Neural cell (in vitro differentiated cells): ENCODE results near the gene GOT1. TPM values are rescaled to one million over a fixed set of nuclear protein-coding genes. Genes with fewer than 3 reads are reported as not detected.

Source experiments
- H2AFZ ChIP-seq: fragments of 200-600, 300-800 bp; sonication (generic), shearing (Covaris generic); 2 replicates; pipeline ENCODE4 v1.6.0; 2014; ENCODE audit warnings: low read depth, mild to moderate bottlenecking, antibody characterized with exemption, low read length, moderate library complexity
- H3F3A ChIP-seq: fragments of 200-600 bp; shearing (Covaris generic); 2 replicates; pipeline ENCODE4 v1.6.1; 2016; ENCODE audit warnings: mild to moderate bottlenecking, moderate library complexity, mixed read lengths, antibody characterized with exemption, low read length; ENCODE audit not compliant: insufficient read depth, poor library complexity, severe bottlenecking
- H3K27ac ChIP-seq: fragments of 200-600, 300-800 bp; sonication (generic), shearing (Covaris generic); 2 replicates; pipeline ENCODE4 v1.5.1; 2014; ENCODE audit warnings: mild to moderate bottlenecking, low read length, moderate library complexity
- H3K27me3 ChIP-seq: fragments of 300-800, 200-600 bp; sonication (generic), shearing (Covaris generic); 2 replicates; pipeline ENCODE4 v1.6.0; 2014; ENCODE audit warnings: mild to moderate bottlenecking, low read depth, low read length, moderate library complexity; ENCODE audit not compliant: insufficient read depth
- H3K36me3 ChIP-seq: fragments of 300-800, 200-600 bp; sonication (generic), shearing (Covaris generic); 2 replicates; pipeline ENCODE4 v1.5.1; 2014; ENCODE audit warnings: mild to moderate bottlenecking, antibody characterized with exemption, low read length, moderate library complexity; ENCODE audit not compliant: insufficient read depth
- H3K4me2 ChIP-seq: fragments of 300-800, 200-600 bp; sonication (generic), shearing (Covaris generic); 2 replicates; pipeline ENCODE4 v1.6.0; 2014; ENCODE audit warnings: mild to moderate bottlenecking, low read length
- H3K4me3 ChIP-seq: fragments of 300-800, 200-600 bp; sonication (generic), shearing (Covaris generic); 2 replicates; pipeline ENCODE4 v1.5.1; 2014; ENCODE audit warnings: mild to moderate bottlenecking, low read length, moderate library complexity
- H3K79me2 ChIP-seq: fragments of 200-600 bp; shearing (Covaris generic); replicated peaks from 2 replicates; pipeline ENCODE4 v1.6.0; 2014; ENCODE audit warnings: mild to moderate bottlenecking, low read length, moderate library complexity; ENCODE audit not compliant: insufficient read depth
- H3K9ac ChIP-seq: fragments of 300-800, 200-600 bp; sonication (generic), shearing (Covaris generic); 2 replicates; pipeline ENCODE4 v1.6.1; 2016; ENCODE audit warnings: mild to moderate bottlenecking, low read length, mixed read lengths
- H3K9me2 ChIP-seq: fragments of 200-600 bp; shearing (Covaris generic); 2 replicates; pipeline ENCODE4 v1.6.1; 2016; ENCODE audit warnings: mild to moderate bottlenecking, low read length, mixed read lengths; ENCODE audit not compliant: insufficient read depth
- H3K9me3 ChIP-seq: fragments of 200-600, 300-800 bp; sonication (generic), shearing (Covaris generic); 2 replicates; pipeline ENCODE4 v1.6.1; 2016; ENCODE audit warnings: mild to moderate bottlenecking, mixed run types, low read length, moderate library complexity, mixed read lengths
- H4K20me1 ChIP-seq: fragments of 200-600 bp; shearing (Covaris generic); 2 replicates; pipeline ENCODE4 v1.6.1; 2016; ENCODE audit warnings: mild to moderate bottlenecking, mixed run types; ENCODE audit not compliant: insufficient read depth
- CTCF ChIP-seq: fragments of 450-650 bp; IDR thresholded peaks from 2 replicates; pipeline ENCODE4 v1.5.1; 2014; ENCODE audit warnings: antibody characterized with exemption, mild to moderate bottlenecking, moderate library complexity; ENCODE audit not compliant: poor library complexity, severe bottlenecking
- EP300 ChIP-seq: fragments of 450-650 bp; conservative IDR thresholded peaks from 2 replicates; pipeline ENCODE4 v1.6.1; 2014; ENCODE audit warnings: antibody characterized with exemption, mild to moderate bottlenecking, moderate library complexity; ENCODE audit not compliant: poor library complexity, severe bottlenecking
- EZH2 ChIP-seq: fragments of 200-600, 300-800 bp; shearing (Covaris generic), sonication (generic); IDR thresholded peaks from 2 replicates; pipeline ENCODE4 v1.6.1; 2014; ENCODE audit warnings: antibody characterized with exemption, low read length, borderline replicate concordance, mild to moderate bottlenecking; ENCODE audit not compliant: insufficient read depth, poor library complexity, severe bottlenecking
- MXI1 ChIP-seq: fragments of 450-650 bp; conservative IDR thresholded peaks from 2 replicates; pipeline ENCODE4 v1.6.1; 2014; ENCODE audit warnings: antibody characterized with exemption, mild to moderate bottlenecking; ENCODE audit not compliant: poor library complexity, severe bottlenecking
- POLR2AphosphoS5 ChIP-seq: IDR thresholded peaks from 2 replicates; pipeline ENCODE4 v1.6.1; 2012
- RAD21 ChIP-seq: fragments of 450-650 bp; conservative IDR thresholded peaks from 2 replicates; pipeline ENCODE4 v1.6.1; 2014; ENCODE audit warnings: antibody characterized with exemption, mild to moderate bottlenecking, moderate library complexity
- REST ChIP-seq: IDR thresholded peaks from 2 replicates; pipeline ENCODE4 v1.6.1; 2012; ENCODE audit warnings: borderline replicate concordance
- SMC3 ChIP-seq: fragments of 450-650 bp; conservative IDR thresholded peaks from 2 replicates; pipeline ENCODE4 v1.6.1; 2014; ENCODE audit warnings: antibody characterized with exemption, mild to moderate bottlenecking, moderate library complexity; ENCODE audit not compliant: poor library complexity
- TAF1 ChIP-seq: IDR thresholded peaks from 2 replicates; pipeline ENCODE4 v1.6.1; 2012; ENCODE audit warnings: low read depth
- polyA plus RNA-seq: library from polyadenylated mRNA; depleted of rRNA; stranded (reverse); fragments of >200 nt; gene quantifications from 2 replicates; pipeline ENCODE4 v1.2.3, GENCODE V29; 2014

The GOT1 gene
- polyA plus RNA-seq, 1 donor from 2014 or later: 43.6 TPM

- Histone ChIP-seq H3K4me3 (no peak overlapping the region), H3K9ac (no peak overlapping the region), H3K9me2 (no peaks in the 10 kb centered on the region), H4K20me1 (no peaks in the 10 kb centered on the region), H3K79me2 (no peaks in the 10 kb centered on the region), H3K9me3 (no peaks in the 10 kb centered on the region), H2AFZ (no peak overlapping the region), H3K4me2 (no peak overlapping the region), H3K36me3 (no peaks in the 10 kb centered on the region), H3F3A (no peaks in the 10 kb centered on the region), H3K27ac (no peak overlapping the region), H3K27me3 (no peaks in the 10 kb centered on the region)
- TF ChIP-seq SMC3: no peak
- TF ChIP-seq REST: no peak
- TF ChIP-seq MXI1: no peak
- TF ChIP-seq RAD21: no peak
- no peak for TF ChIP-seq CTCF
- no peak for TF ChIP-seq EP300
- no peak for TF ChIP-seq EZH2
- TF ChIP-seq POLR2AphosphoS5: no peak
- TF ChIP-seq TAF1: no peak
These were observed 42.9 kb downstream of the GOT1 start for GRCh38 chr10:99387541-99387940.

GRCh38 chr10:99387071-99387470 is 43.4 kb downstream of the GOT1 start:
- Histone ChIP-seq H3K4me3 (no peak overlapping the region), H3K27ac (no peak overlapping the region), H3K36me3 (no peaks in the 10 kb centered on the region), H3K79me2 (no peaks in the 10 kb centered on the region), H2AFZ (no peak overlapping the region), H3K9me2 (no peaks in the 10 kb centered on the region), H3K9ac (no peak overlapping the region), H4K20me1 (no peaks in the 10 kb centered on the region), H3K9me3 (no peaks in the 10 kb centered on the region), H3K27me3 (no peaks in the 10 kb centered on the region), H3K4me2 (no peak overlapping the region), H3F3A (no peaks in the 10 kb centered on the region)
- TF ChIP-seq SMC3 (no peak), CTCF (no peak), MXI1 (no peak), EP300 (no peak), REST (no peak), TAF1 (no peak), EZH2 (no peak), POLR2AphosphoS5 (no peak)
